Fibroblast of skin of right quadriceps (primary cell): ENCODE results near the gene CFAP53.
A peak's percentile ranks its signal among the peaks of the same experiment; 100 is the strongest.
"Not testable (repeated sequence)": the region's sequence is repeated elsewhere in the genome, so short reads cannot be mapped to it uniquely, and the experiment has no call there.

ENCODE experiments used
- DNase-seq: peaks from one replicate; pipeline ENCODE4 v3.0.0-alpha.2; 2013

The CFAP53 gene

GRCh38 chr18:50268022-50268747 is 1.9 kb upstream of the CFAP53 start:
- DNase-seq: peak; percentile 42

- no peak for DNase-seq
Measured at GRCh38 chr18:50262977-50263376, 3.3 kb downstream of the CFAP53 start.

GRCh38 chr18:50250935-50251334 is 15.4 kb downstream of the CFAP53 start:
- no peak for DNase-seq

- DNase-seq: no peak
Measured at GRCh38 chr18:50249576-50249975, 16.7 kb downstream of the CFAP53 start.

GRCh38 chr18:50247561-50247960 is 18.7 kb downstream of the CFAP53 start:
- no peak for DNase-seq

GRCh38 chr18:50241768-50242167 is 24.5 kb downstream of the CFAP53 start:
- not testable (repeated sequence) for DNase-seq

- DNase-seq: peak; percentile 2
Measured at GRCh38 chr18:50240080-50240563, 26.2 kb downstream of the CFAP53 start.

GRCh38 chr18:50232419-50232818 is 33.9 kb downstream of the CFAP53 start:
- no peak for DNase-seq

GRCh38 chr18:50231621-50232020 is 34.7 kb downstream of the CFAP53 start:
- no peak for DNase-seq

- DNase-seq: not testable (repeated sequence)
Measured at GRCh38 chr18:50220249-50220648, 46.0 kb downstream of the CFAP53 start.

GRCh38 chr18:50218432-50219197 is 47.7 kb downstream of the CFAP53 start:
- no peak for DNase-seq

GRCh38 chr18:50209311-50209710 is 57.0 kb downstream of the CFAP53 start:
- DNase-seq: no peak

GRCh38 chr18:50207722-50208121 is 58.6 kb downstream of the CFAP53 start:
- DNase-seq: no peak

- DNase-seq: peak; percentile 24
Measured at GRCh38 chr18:50203801-50204604, 62.3 kb downstream of the CFAP53 start.

GRCh38 chr18:50201476-50202018 is 64.7 kb downstream of the CFAP53 start:
- DNase-seq: no peak

GRCh38 chr18:50199921-50200320 is 66.4 kb downstream of the CFAP53 start:
- no peak for DNase-seq

- no peak for DNase-seq
Measured at GRCh38 chr18:50199346-50199855, 66.9 kb downstream of the CFAP53 start.

GRCh38 chr18:50196261-50196660 is 70.0 kb downstream of the CFAP53 start:
- DNase-seq: no peak

- no peak for DNase-seq
Measured at GRCh38 chr18:50195689-50196088, 70.6 kb downstream of the CFAP53 start.

- no peak for DNase-seq
Measured at GRCh38 chr18:50194631-50195532, 71.4 kb downstream of the CFAP53 start, which contains the start of gene MYO5B. TSS of gene MYO5B (minus strand) at chr18:50195147. CDS start at chr18:50194793, 354 bp downstream.
